GM10847 (cell line): ENCODE measurements around the gene CCDC91.

Experiments
- POLR2A ChIP-seq: IDR thresholded peaks from 2 replicates; pipeline ENCODE4 v1.6.1; 2011; ENCODE audit not compliant: insufficient read length; ENCODE audit errors: extremely low read depth

The CCDC91 gene

DNA sequence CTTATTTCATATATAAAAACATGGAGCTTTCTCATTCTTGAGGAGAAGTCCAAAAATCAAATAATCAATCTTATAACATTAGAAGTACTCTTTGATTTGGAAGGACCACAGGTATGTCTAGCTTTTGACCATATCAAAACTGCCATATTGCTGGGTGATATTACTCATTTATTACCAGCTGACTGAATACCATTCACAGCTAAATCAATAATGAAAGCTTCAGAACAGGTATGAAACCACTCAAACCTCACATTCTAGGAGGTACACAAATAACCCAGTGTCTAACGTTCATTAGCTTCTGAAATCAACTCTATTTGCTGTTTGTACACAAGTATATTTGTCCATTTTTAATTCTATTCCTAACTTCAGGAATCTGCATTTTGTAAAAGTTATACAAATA, 16.8 kb upstream of the CCDC91 start:
- no peak for TF ChIP-seq POLR2A

DNA sequence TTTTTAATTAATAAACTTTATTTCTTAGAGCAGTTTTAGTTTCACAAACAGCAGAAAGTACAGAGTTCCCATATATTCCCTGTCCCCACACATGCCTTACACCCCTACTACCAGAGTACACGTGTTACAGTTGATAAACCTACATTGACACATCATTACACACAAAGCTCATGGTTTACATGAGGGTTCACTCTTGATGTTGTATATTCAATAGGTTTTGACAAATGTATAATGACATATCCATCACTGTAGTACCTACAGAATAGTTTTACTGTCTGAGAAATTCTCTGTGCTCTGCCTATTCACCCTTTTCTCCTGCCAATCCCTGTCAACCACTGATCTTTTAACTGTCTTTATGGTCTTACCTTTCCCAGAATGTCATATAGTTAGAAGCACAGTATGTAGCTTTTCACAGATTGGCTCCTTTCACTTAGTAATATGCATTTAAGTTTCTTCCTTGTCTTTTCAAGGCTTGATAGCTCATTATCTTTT, 15.1 kb upstream of the CCDC91 start:
- TF ChIP-seq POLR2A = no peak

DNA sequence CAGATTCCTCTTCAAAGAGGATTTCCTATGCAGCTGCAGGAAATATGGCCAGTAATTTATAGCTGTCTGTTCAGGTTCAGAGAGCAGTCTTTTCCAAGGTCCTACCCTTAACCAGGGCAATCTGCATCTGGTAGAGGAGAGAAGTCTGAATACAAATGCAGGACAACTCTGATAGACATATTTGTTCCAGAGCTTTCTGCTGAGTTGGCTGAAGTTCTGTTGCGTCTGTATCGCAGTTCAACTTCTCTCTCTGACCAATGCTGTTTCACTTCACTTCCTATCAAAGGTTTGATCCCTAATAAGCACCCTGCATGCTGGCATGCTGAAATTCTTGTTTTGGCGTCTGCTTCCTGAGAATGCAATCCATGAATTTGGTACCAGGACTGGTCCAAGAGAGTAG, 14.0 kb upstream of the CCDC91 start:
- no peak for TF ChIP-seq POLR2A

DNA sequence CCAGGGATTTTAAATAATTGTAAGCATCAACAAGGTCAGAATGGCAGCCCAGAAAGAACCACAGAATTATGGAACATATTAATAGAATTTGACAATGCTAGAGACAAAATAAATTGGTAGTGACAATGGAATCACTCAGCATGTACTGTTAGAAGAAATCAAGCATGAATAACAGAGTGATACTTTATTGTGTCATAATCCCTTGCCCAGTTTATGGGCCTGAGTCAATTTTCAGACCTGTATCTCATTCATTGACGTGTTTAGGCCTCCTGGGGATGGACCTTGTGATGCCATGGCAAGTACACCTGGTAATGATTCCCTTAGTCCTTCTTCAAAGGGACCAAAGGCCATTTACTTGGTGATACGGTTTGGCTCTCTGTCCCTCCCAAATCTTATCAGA, 12.8 kb upstream of the CCDC91 start:
- TF ChIP-seq POLR2A = no peak

DNA sequence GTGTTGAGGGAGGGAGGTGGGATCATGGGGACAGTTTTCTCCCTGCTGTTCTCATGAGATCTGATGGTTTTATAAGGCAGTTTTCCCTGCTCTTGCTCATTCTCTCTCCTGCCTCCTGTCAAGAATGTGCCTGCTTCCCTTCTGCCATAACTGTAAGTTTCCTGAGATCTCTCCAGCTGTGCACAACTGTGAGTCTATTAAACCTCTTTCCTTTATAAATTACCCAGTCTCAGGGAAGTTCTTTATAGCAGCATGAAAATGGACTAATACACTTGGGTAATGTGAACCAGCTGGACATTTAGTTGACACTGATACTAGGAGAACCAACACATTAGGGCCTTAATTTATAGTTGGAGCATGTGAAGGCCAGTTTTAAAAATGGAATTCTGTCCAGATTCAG, 12.4 kb upstream of the CCDC91 start:
- no peak for TF ChIP-seq POLR2A

DNA sequence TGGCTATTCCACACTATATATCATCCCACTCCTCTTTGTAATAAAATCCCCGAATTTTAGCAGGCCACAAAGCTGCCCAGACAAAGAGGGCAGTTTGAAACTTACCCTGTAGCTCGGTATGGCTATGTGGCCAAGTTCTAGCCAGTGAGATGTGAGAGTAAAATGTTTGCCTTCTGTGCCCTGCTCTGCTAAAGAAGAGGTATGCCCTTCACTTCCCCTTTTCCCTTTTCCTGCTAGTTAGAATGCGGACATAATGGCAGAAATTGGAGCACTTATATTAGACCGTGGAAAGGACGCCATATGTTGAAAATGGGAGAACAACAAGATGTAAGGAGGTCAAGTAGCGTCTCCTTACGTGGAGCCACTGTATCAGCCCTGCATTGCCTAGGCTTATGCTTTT, 11.5 kb upstream of the CCDC91 start:
- TF ChIP-seq POLR2A = no peak

DNA sequence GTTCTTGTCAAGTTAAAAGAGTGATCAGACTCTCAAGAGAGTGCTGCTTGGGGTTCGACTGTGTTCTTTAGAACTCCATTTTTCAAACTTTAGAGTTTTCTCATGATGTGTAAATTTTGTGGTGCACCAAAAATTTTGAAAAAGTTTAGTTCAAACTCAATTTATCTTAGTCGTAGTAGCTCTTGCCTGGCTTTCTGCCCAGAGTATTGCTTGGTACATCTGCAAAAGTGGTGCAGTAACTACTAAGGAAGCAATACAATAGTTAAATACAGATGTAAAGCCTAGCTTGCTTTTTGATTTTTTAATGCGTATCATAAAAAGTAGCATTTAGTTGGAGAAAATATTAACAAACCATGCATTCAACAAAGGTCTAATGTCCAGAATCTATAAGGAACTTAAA, 9.5 kb upstream of the CCDC91 start:
- TF ChIP-seq POLR2A = no peak

DNA sequence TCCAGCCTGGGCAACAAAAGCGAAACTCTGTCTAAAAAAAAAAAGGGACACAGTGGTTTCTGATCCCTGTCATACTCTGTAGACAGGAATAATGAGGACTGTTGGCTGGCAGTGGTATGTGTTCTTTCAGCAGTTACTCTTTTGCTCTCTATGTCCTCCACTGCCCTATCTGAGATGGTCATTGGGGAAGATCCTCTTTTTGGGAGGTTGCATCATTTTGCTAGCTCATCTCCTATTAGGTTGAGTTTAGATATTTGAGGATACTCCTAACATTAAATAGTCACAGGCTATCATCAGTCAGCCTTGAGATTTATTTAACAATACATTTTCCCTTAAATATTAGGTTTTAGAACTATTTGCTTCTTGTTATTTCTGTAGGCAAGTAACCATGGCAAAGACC, 5.9 kb upstream of the CCDC91 start:
- no peak for TF ChIP-seq POLR2A

DNA sequence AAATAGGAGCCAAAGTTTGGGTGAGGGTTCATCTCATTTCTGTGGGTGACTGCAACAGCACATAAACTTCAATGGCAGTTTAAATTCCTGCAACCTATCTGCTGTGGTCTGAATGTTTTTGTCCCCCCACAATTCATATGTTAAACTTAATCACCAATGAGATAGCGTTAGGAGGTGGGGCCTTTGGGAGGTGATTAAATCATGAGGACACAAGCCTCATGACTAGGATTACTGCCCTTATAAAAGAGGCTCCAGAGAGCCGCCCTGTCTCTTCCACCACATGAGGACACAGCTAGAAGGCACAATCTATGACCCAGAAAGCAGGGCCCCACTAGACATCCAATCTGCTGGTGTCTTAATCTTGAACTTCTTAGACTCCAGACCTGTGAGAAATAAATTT, 3.8 kb upstream of the CCDC91 start:
- no peak for TF ChIP-seq POLR2A

DNA sequence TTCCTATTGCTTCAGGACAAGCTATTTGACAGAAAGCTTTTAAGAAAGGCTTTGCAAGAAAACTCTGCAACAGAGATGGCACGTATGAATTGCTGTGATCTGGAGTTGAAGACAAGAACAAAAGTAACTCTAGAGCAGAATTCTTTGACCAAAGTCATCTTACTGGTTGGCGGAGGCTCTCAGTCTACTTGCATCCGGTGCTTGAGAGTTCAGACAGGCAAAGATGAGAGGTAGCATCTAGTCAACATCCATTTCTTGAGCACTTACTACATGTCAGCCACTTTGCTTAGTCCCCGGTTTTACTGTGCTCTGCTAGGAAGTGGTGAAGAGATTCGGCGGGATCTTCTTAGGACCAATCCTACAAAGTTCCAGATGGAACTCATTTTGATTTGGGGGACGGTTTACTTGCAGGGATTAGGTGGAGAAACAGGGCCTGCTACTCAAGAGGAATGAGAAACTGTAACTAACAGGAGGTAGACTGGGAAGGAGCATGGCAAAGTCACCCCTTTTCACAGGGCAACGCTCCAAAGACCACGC, 404 bp upstream of the CCDC91 start:
- TF ChIP-seq POLR2A = no peak

DNA sequence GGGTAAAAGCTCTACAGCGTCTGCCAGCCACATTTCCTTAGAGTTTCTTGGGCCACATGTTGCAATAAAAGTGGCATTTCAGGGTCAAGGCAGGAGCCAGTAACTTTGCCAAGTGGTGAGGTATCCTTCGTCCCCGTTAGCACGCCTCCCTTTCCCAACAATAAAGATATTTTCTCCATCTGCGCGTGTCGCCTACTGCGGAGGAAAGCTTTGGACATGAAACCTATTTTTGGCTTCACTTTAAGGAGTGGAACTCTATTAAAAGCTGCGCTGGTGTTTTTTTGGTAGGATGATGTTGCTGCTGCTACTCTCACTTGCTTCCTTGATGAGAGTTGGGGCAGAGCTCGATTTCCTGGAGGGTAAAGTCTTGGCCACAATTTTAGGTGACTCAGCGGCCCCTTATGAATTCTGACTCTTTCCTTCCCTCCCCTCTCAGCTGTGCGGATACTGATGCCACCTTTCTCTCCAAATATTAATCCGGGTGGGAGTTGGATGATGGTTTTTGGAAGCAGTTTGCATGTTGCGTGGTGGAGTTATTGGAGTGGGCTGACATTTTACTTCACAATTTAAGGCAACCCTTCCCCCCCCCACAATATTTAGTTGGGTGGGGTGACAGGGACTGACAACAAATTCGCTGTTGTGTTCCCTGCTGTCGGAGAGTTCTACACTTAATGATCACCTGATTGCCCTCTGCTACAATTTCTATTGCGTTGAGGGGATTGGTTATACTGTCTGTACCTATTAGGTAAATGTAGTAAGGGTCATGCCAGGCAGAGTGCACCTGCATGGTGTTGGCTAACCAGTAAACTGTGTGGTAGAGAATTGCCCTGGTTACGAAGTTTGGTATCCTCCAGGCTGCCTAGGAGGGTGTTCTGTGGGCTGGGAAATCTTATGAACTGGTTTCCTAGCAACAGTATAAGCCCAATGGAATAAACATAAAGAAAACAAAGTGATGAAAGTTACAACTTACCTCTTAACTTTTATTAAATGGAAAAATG, 1.1 kb downstream of the CCDC91 start:
- TF ChIP-seq POLR2A = no peak

DNA sequence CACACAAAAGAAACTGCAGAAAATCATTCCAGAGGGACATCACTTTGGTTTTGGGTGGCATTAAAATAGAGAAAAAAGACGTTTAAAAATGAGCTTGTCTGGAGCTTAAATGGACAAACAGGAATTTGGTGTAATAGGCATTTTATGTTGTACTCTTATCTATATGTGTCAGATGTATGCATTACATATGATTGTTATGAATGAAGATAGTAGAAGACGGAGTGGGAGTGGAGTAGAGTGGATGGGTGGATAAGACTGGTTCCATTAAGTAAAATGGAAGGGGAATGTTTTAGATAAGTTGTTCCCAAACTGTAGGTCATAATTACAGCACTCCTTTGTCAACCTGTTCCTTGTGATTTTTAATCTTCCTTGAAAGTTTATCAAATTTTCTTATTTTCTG, 1.9 kb downstream of the CCDC91 start:
- TF ChIP-seq POLR2A = no peak

DNA sequence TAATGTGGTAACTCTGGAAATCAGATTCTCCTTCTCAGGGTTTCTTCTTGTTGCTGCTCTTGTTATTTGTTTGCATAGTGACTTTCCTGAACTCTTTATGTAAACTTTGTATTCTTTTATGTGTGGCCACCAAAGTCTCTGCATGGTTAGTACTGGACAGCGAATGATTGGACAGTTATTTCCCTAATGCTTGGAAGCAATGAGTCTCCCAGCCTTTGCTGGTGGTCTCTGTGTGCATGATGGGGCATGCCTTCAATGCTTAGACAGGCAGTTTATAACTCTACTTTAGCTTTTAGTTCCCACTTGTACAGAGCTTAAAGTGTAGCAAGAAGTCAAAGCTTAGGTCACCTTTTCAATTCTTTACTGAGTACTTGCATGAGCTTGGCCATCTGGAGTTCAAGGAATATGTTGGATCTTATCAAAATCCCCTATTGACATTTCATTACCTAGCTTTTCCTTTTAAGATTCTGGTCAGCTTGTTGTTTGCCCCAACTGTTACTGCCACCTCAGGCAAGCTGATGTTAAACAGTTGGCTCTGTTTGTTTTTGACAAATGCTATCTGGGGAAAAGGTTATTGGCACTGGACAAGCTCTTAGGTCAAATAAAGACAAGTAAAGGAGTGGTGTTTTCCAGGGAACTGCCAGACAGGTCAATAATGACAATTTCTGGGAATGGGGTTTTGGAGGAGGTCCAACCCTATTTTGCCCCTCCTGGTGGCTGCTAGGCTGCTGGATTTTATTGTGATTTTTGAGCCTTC, 12.3 kb downstream of the CCDC91 start:
- TF ChIP-seq POLR2A = no peak

DNA sequence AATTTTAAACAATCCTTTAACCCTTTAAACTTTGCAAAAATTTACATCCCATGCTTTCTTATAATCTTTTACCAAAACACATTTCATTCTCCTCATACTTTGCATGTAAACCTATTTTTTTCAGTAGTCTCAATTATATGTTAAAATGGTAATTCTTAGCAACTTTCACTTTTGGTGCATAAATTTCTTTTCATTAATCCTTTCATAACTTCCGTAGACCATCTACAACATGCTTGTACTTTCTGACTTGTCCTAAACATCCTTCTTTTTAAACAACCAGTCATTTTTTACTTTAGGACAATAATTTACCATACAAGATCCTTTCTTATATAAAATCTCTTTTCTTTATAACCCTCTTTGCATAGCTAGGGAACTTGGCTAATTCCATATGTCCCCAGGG, 19.5 kb downstream of the CCDC91 start:
- no peak for TF ChIP-seq POLR2A

DNA sequence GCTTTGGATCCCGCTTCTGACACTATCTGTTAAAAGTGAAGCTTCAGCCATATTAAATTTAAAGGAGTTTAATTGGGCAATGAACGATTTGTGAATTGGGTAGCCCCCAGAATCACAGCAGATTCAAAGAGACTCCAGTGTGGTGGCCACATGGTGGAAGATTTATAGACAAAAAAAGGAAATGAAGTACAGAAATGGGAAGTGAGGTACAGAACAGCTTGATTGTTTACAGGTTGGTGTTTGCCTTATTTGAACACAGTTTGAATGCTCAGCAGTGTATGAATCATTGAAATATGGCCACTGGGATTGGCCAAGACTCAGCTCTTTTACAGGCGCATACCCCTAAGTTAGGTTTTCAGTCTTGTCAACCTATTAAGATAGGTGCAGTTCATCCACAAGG, 21.9 kb downstream of the CCDC91 start:
- no peak for TF ChIP-seq POLR2A

DNA sequence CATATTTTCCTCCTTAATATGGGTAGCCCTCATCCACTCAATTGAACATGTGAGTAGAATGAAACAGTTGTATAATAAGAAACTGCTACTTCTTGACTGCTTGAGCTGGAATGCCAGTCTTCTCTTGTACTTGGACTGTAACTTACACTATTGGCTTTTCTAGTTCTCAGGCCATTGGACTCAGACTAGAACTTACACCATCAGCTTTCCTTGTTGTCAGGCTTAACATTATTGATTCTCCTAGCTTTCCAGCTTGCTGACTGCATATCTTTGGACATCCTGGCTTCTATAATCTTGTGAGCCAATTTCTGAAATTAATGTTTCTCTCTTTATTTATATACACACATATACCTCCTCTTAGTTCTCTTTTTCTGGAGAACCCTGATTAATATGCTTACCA, 24.8 kb downstream of the CCDC91 start:
- TF ChIP-seq POLR2A = no peak

DNA sequence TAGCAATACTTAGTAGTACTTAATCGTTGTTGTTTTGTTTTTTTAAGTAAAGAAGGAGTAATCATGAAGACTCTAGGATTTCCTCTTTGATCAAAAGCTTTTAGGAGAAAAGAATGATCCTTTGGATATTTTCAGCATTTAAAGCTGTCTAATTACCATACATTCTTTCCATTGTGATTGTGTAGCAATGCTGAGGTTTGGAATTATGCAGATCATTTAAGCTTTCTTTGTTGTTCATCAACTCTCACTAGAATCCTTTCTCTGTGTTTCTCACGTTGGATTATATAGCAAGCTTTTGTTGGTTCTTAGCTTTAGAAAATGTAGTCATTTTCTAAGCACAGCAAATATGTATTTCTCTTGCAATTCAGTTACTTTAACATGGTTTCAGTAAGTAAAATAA, 25.8 kb downstream of the CCDC91 start:
- no peak for TF ChIP-seq POLR2A

DNA sequence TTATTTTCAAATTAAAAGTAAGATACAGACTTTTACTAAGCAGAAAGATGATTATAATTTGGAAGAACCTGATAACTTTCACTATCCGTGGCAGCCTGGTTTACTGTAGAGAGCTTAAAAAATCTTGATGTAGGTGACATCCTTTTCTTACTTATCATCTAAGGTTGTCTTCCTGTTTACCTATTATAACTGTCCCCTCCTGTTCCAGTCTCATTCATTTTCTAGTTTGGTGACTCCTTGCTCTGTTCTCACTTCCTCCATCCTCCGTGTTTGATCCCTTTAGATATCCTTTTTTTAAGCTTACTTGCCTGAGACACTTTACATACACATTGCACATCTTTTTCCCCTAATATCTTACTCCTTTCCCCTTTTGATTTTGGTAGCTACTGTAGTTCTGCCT, 27.5 kb downstream of the CCDC91 start:
- no peak for TF ChIP-seq POLR2A
